Upper lobe of right lung (tissue), 1 donor: ENCODE results near the gene LANCL2. TPM values are rescaled to one million over a fixed set of nuclear protein-coding genes. Genes with fewer than 3 reads are reported as not detected.

Experiments used
- ATAC-seq: fragments of 200-7000 bp; cut with Tn5 transposase; one replicate; pipeline ENCODE4 v1.9.1; 2020; ENCODE audit warnings: mild to moderate bottlenecking, moderate library complexity
- DNase-seq: peaks from one replicate; pipeline ENCODE4 v3.0.0-alpha.2; 2020
- H3K27ac ChIP-seq: fragments of 200-600 bp; one replicate; pipeline ENCODE4 v1.8.0; 2022
- H3K27me3 ChIP-seq: fragments of 200-600 bp; one replicate; pipeline ENCODE4 v1.8.0; 2022; ENCODE audit warnings: mild to moderate bottlenecking
- H3K36me3 ChIP-seq: fragments of 200-600 bp; one replicate; pipeline ENCODE4 v1.8.0; 2022
- H3K4me1 ChIP-seq: fragments of 200-600 bp; one replicate; pipeline ENCODE4 v1.8.0; 2022
- H3K4me3 ChIP-seq: fragments of 200-600 bp; one replicate; pipeline ENCODE4 v1.8.0; 2022; ENCODE audit warnings: mild to moderate bottlenecking
- H3K9me3 ChIP-seq: fragments of 200-600 bp; one replicate; pipeline ENCODE4 v1.8.0; 2022
- CTCF ChIP-seq: fragments of 200-600 bp; IDR thresholded peaks from one replicate; pipeline ENCODE4 v1.8.0; 2022; ENCODE audit warnings: antibody characterized with exemption
- intact Hi-C: fragments of 100-400 bp; cut with DNase I; formaldehyde crosslinking; loops from one replicate; pipeline ENCODE4 v1.11.0; 2022
- total RNA-seq: library from RNA; stranded (reverse); fragmentation: NEBNext Ultra II Directional; extraction: Animal tissue kit (Norgen Biotek cat#: 25700); gene quantifications from one replicate; pipeline ENCODE4 v1.2.1, GENCODE V29; 2021
- donor health status: DM: no; HTN: yes; CAD: no; lungs with severe emphysema.

LANCL2 gene
- total RNA-seq, 1 donor from 2014 or later = 6.5 TPM

GRCh38 chr7:55472928-55473725 is 108.0 kb downstream of the LANCL2 start:
- no peak overlapping the region for H3K27ac ChIP-seq
- H3K4me3 ChIP-seq = no peak overlapping the region
- no peaks in the 10 kb centered on the region for H3K4me1 ChIP-seq
- no peak for TF ChIP-seq CTCF
- intact Hi-C loops = no loop called here
- peak; percentile 48 for DNase-seq
- H3K36me3 ChIP-seq = peaks cover 5% of the 10 kb centered on the region
- H3K9me3 ChIP-seq = no peaks in the 10 kb centered on the region
- no peak for ATAC-seq
- no peaks in the 10 kb centered on the region for H3K27me3 ChIP-seq

- Histone ChIP-seq H3K27me3 (no peaks in the 10 kb centered on the region), H3K27ac (no peak overlapping the region), H3K36me3 (peaks cover 5% of the 10 kb centered on the region), H3K4me1 (no peaks in the 10 kb centered on the region), H3K4me3 (no peak overlapping the region), H3K9me3 (no peaks in the 10 kb centered on the region)
- DNase-seq = peak; percentile 40
- ATAC-seq = no peak
- no peak for TF ChIP-seq CTCF
- intact Hi-C loops = no loop called here
These were observed 108.8 kb downstream of the LANCL2 start for GRCh38 chr7:55473932-55474331.

- Histone ChIP-seq H3K27ac (no peak overlapping the region), H3K27me3 (no peaks in the 10 kb centered on the region), H3K9me3 (no peaks in the 10 kb centered on the region), H3K4me3 (no peak overlapping the region), H3K4me1 (no peaks in the 10 kb centered on the region), H3K36me3 (peaks cover 5% of the 10 kb centered on the region)
- ATAC-seq = no peak
- TF ChIP-seq CTCF = no peak
- intact Hi-C loops = no loop called here
- peak; percentile 40 for DNase-seq
These were observed 110.1 kb downstream of the LANCL2 start for GRCh38 chr7:55474944-55475854.

GRCh38 chr7:55475855-55476803 is 111.0 kb downstream of the LANCL2 start:
- no peaks in the 10 kb centered on the region for H3K9me3 ChIP-seq
- H3K4me3 ChIP-seq = no peak overlapping the region
- no peak for TF ChIP-seq CTCF
- H3K4me1 ChIP-seq = no peaks in the 10 kb centered on the region
- DNase-seq (no peak), ATAC-seq (peak; percentile 4)
- H3K27ac ChIP-seq = no peak overlapping the region
- intact Hi-C loops = no loop called here
- H3K27me3 ChIP-seq = no peaks in the 10 kb centered on the region
- peaks cover 5% of the 10 kb centered on the region for H3K36me3 ChIP-seq
